K562 (cell line): Measurements from ENCODE around the gene TEAD3. TPM values are rescaled to one million over a fixed set of nuclear protein-coding genes. Genes with fewer than 3 reads are reported as not detected.

ENCODE experiments used
- FUS ChIP-seq: fragments of 200-400 bp; formaldehyde crosslinking; optimal IDR thresholded peaks from 2 replicates; pipeline ENCODE3; 2017; ENCODE audit warnings: low read depth, low read length
- GATAD2A ChIP-seq: fragments of 450-650 bp; IDR thresholded peaks from 2 replicates; pipeline ENCODE4 v1.6.1; 2017
- HDAC1 ChIP-seq, 2 experiments: fragments of 450-650 bp; IDR thresholded peaks; 2 replicates each; pipeline ENCODE4 v1.6.1; 2016 to 2017; ENCODE audit warnings: inconsistent platforms in 1 of 2, mild to moderate bottlenecking in 1 of 2, moderate library complexity in 1 of 2
- HDAC8 ChIP-seq: fragments of 450-650 bp; IDR thresholded peaks from 2 replicates; pipeline ENCODE4 v1.6.1; 2016; ENCODE audit warnings: mild to moderate bottlenecking, missing genetic modification characterization, moderate library complexity, missing compliant biosample characterization
- MTA2 ChIP-seq: fragments of 450-650 bp; IDR thresholded peaks from 2 replicates; pipeline ENCODE4 v1.6.1; 2016; ENCODE audit warnings: low read depth
- NFRKB ChIP-seq: fragments of 450-650 bp; IDR thresholded peaks from 2 replicates; pipeline ENCODE4 v1.6.1; 2016; ENCODE audit warnings: low read depth
- PRMT5 ChIP-seq: sonication (generic); formaldehyde crosslinking; IDR thresholded peaks from 2 replicates; pipeline ENCODE4 v1.5.0; 2020; ENCODE audit warnings: missing genetic modification reagents
- RBM14 ChIP-seq: fragments of 200-400 bp; formaldehyde crosslinking; IDR thresholded peaks from 2 replicates; pipeline ENCODE4 v1.6.1; 2018; ENCODE audit warnings: low read depth, mild to moderate bottlenecking, low read length, moderate library complexity, borderline replicate concordance; ENCODE audit not compliant: insufficient read depth
- STAT5B ChIP-seq: fragments of 250-450 bp; sonication (Bioruptor Pico); IDR thresholded peaks from 2 replicates; pipeline ENCODE4 v1.8.0; 2021; ENCODE audit warnings: mild to moderate bottlenecking, inconsistent platforms
- ZBTB7A ChIP-seq: IDR thresholded peaks from 2 replicates; pipeline ENCODE4 v1.6.1; 2011; ENCODE audit warnings: low read depth, mild to moderate bottlenecking, low read length, moderate library complexity, borderline replicate concordance; ENCODE audit not compliant: control insufficient read depth
- ZNF143 ChIP-seq: sonication (generic); formaldehyde crosslinking; IDR thresholded peaks from 2 replicates; pipeline ENCODE4 v1.9.0; 2022; ENCODE audit warnings: mild to moderate bottlenecking, missing genetic modification reagents
- ZNF217 ChIP-seq: sonication (generic); formaldehyde crosslinking; IDR thresholded peaks from 2 replicates; pipeline ENCODE4 v1.8.0; 2022; ENCODE audit warnings: mild to moderate bottlenecking, missing genetic modification reagents
- ZNF232 ChIP-seq: sonication (generic); formaldehyde crosslinking; IDR thresholded peaks from 2 replicates; pipeline ENCODE4 v1.8.0; 2022; ENCODE audit warnings: mild to moderate bottlenecking, missing genetic modification reagents
- ZNF551 ChIP-seq: fragments of 250-450 bp; sonication (Bioruptor Pico); IDR thresholded peaks from 2 replicates; pipeline ENCODE4 v1.5.0; 2021; ENCODE audit warnings: mild to moderate bottlenecking, moderate library complexity
- ZNF76 ChIP-seq: fragments of 250-450 bp; sonication (Bioruptor Pico); IDR thresholded peaks from 2 replicates; pipeline ENCODE4 v1.4.0; 2020; ENCODE audit warnings: mild to moderate bottlenecking, moderate library complexity, borderline replicate concordance
- ZSCAN32 ChIP-seq: fragments of 450-650 bp; formaldehyde crosslinking; IDR thresholded peaks from 2 replicates; pipeline ENCODE4 v1.4.0; 2020; ENCODE audit warnings: mild to moderate bottlenecking, moderate library complexity
- polyA plus RNA-seq, 8 experiments: library from polyadenylated mRNA; depleted of rRNA in 4 of 8; stranded (reverse) in 5 of 8; unstranded in 3 of 8; fragments of >200 nt; fragmentation: Nextera tagmentation in 2 of 8; fragmentation: Illumina TruSeq in 1 of 8; extraction: Ambion mirVana in 2 of 8; extraction: Trizol in 1 of 8; gene quantifications; 2 replicates each; pipeline versions ENCODE4 v1.2.1 to v1.2.3, GENCODE V29; 2011 to 2014; ENCODE audit warnings: inconsistent platforms in 1 of 8, missing spikeins in 1 of 8
- total RNA-seq, 7 experiments: library from RNA; depleted of rRNA in 6 of 7; stranded (reverse); fragments of >200 nt in 6 of 7; fragmentation: Illumina TruSeq in 2 of 7; extraction: Trizol in 2 of 7; gene quantifications; 2 replicates each; pipeline versions ENCODE4 v1.2.1 to v1.2.3, GENCODE V29; 2011 to 2021; ENCODE audit warnings: low replicate concordance in 1 of 7
- TF ChIP-seq, protein P1 (sequence below): sonication (generic); formaldehyde crosslinking; IDR thresholded peaks from 2 replicates; pipeline ENCODE4 v1.8.1; 2022; ENCODE audit warnings: missing genetic modification reagents
- TF ChIP-seq, protein P2 (sequence below): fragments of 450-650 bp; IDR thresholded peaks from 2 replicates; pipeline ENCODE4 v1.6.1; 2017; ENCODE audit warnings: mild to moderate bottlenecking, moderate library complexity
- TF ChIP-seq, protein P3 (sequence below): IDR thresholded peaks from 2 replicates; pipeline ENCODE4 v1.6.1; 2016; ENCODE audit warnings: missing genetic modification characterization, missing compliant biosample characterization
- TF ChIP-seq, protein P4 (sequence below): fragments of 450-650 bp; IDR thresholded peaks from 2 replicates; pipeline ENCODE4 v1.6.1; 2017; ENCODE audit warnings: antibody characterized with exemption, mild to moderate bottlenecking
- TF ChIP-seq, protein P5 (sequence below): sonication (generic); formaldehyde crosslinking; IDR thresholded peaks from 2 replicates; pipeline ENCODE4 v1.9.0; 2022; ENCODE audit warnings: mild to moderate bottlenecking, missing genetic modification reagents

TEAD3 gene
- total and polyA plus RNA-seq, 9 of the 15 experiments (the other 6 are each of a cell fraction or from before 2014, with no cell fraction given), result 0.63 to 13.2 (median 3.3) TPM

DNA sequence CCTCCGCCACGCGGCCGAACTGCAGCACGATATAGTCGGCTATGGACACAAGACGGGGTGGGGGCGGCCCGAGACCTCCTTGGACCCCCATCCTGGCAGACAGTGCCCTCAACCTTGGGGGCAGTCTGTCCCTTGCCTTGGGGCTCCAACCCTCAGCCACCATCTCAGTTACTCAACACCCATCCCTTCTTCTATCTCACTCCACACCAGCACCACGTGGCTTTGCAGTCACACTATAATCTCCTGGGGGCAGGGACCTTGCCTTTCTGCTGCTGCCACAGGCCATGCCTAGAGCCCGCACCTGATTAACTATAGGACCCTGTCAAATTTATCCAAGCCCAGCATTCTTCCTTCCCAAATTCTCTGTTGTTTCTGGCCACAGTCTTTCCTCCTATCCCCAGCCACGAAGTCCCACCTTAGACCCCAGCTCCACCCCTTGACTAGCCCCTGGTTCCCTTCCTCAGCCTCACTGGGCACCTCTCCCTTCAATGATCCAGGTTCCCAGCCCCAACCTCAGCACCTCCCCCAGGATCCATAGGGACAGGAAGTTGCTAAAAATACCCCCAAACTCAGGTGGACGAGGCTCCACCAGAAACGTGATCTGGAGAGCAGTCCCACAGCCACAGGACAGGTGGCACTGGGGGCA lies 1.7 kb upstream of the TEAD3 start (continued):
- TF ChIP-seq, protein P1, sequence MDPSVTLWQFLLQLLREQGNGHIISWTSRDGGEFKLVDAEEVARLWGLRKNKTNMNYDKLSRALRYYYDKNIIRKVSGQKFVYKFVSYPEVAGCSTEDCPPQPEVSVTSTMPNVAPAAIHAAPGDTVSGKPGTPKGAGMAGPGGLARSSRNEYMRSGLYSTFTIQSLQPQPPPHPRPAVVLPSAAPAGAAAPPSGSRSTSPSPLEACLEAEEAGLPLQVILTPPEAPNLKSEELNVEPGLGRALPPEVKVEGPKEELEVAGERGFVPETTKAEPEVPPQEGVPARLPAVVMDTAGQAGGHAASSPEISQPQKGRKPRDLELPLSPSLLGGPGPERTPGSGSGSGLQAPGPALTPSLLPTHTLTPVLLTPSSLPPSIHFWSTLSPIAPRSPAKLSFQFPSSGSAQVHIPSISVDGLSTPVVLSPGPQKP (CRISPR knock-in tag), result no peak
- TF ChIP-seq ZSCAN32 (CRISPR knock-in tag) (no peak), ZNF143 (CRISPR knock-in tag) (no peak), FUS (no peak), HDAC1 (IDR thresholded peaks at IDR 0.05) (peak in 1 of 2 experiments; percentile 23; a peak in 1 of 4 replicates), HDAC8 (tag) (no peak), ZNF551 (no peak), ZBTB7A (peak; percentile 2; the same call in 1 of the 2 replicates), STAT5B (no peak), PRMT5 (CRISPR knock-in tag) (no peak), GATAD2A (no peak), ZNF217 (CRISPR knock-in tag) (no peak), NFRKB (peak; percentile 83; the same call in 1 of the 2 replicates), RBM14 (no peak), ZNF76 (CRISPR knock-in tag) (no peak), MTA2 (no peak), ZNF232 (no peak)
- TF ChIP-seq, protein P2, sequence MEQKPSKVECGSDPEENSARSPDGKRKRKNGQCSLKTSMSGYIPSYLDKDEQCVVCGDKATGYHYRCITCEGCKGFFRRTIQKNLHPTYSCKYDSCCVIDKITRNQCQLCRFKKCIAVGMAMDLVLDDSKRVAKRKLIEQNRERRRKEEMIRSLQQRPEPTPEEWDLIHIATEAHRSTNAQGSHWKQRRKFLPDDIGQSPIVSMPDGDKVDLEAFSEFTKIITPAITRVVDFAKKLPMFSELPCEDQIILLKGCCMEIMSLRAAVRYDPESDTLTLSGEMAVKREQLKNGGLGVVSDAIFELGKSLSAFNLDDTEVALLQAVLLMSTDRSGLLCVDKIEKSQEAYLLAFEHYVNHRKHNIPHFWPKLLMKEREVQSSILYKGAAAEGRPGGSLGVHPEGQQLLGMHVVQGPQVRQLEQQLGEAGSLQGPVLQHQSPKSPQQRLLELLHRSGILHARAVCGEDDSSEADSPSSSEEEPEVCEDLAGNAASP, result no peak
- TF ChIP-seq, protein P3, sequence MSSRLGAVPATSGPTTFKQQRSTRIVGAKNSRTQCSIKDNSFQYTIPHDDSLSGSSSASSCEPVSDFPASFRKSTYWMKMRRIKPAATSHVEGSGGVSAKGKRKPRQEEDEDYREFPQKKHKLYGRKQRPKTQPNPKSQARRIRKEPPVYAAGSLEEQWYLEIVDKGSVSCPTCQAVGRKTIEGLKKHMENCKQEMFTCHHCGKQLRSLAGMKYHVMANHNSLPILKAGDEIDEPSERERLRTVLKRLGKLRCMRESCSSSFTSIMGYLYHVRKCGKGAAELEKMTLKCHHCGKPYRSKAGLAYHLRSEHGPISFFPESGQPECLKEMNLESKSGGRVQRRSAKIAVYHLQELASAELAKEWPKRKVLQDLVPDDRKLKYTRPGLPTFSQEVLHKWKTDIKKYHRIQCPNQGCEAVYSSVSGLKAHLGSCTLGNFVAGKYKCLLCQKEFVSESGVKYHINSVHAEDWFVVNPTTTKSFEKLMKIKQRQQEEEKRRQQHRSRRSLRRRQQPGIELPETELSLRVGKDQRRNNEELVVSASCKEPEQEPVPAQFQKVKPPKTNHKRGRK (tag), result peak; percentile 27; the same call in 1 of the 2 replicates
- TF ChIP-seq, protein P4, sequence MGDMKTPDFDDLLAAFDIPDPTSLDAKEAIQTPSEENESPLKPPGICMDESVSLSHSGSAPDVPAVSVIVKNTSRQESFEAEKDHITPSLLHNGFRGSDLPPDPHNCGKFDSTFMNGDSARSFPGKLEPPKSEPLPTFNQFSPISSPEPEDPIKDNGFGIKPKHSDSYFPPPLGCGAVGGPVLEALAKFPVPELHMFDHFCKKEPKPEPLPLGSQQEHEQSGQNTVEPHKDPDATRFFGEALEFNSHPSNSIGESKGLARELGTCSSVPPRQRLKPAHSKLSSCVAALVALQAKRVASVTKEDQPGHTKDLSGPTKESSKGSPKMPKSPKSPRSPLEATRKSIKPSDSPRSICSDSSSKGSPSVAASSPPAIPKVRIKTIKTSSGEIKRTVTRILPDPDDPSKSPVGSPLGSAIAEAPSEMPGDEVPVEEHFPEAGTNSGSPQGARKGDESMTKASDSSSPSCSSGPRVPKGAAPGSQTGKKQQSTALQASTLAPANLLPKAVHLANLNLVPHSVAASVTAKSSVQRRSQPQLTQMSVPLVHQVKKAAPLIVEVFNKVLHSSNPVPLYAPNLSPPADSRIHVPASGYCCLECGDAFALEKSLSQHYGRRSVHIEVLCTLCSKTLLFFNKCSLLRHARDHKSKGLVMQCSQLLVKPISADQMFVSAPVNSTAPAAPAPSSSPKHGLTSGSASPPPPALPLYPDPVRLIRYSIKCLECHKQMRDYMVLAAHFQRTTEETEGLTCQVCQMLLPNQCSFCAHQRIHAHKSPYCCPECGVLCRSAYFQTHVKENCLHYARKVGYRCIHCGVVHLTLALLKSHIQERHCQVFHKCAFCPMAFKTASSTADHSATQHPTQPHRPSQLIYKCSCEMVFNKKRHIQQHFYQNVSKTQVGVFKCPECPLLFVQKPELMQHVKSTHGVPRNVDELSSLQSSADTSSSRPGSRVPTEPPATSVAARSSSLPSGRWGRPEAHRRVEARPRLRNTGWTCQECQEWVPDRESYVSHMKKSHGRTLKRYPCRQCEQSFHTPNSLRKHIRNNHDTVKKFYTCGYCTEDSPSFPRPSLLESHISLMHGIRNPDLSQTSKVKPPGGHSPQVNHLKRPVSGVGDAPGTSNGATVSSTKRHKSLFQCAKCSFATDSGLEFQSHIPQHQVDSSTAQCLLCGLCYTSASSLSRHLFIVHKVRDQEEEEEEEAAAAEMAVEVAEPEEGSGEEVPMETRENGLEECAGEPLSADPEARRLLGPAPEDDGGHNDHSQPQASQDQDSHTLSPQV, result peak; percentile 82
- TF ChIP-seq, protein P5, sequence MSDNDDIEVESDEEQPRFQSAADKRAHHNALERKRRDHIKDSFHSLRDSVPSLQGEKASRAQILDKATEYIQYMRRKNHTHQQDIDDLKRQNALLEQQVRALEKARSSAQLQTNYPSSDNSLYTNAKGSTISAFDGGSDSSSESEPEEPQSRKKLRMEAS (CRISPR knock-in tag), result peak; percentile 94
